ENCODE results near the gene STK25.
A peak's percentile ranks its signal among the peaks of the same experiment; 100 is the strongest.

The STK25 gene

DNA sequence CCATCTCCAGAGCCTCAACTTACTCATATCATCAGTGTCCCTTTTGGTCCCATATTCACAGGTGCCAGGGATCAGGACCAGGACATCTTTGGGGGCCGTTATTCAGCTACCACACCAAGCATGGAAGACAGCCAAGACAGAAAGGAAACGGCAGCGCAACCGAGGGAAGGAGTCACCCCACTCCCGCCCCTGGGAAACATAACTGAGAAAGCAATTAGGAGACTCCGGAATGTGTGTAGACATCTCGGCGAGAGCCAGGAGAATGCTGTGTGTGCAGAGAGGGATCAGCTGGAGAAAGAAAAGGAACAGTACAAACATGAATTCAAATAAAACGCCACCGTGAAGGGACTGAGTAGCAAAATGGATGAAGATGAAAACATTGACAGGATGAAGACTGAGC is 36.7 kb upstream of the STK25 start:
- H3K27ac Mint-ChIP-seq = no peak overlapping the region
- no peak for ATAC-seq
- H3K4me1 Mint-ChIP-seq = peaks cover 8% of the 10 kb centered on the region
- H3K36me3 Mint-ChIP-seq = no peaks in the 10 kb centered on the region
- peaks cover 17% of the 10 kb centered on the region for H3K27me3 Mint-ChIP-seq
- no peaks in the 10 kb centered on the region for H3K9me3 Mint-ChIP-seq
- H3K4me3 Mint-ChIP-seq = no peak overlapping the region

DNA sequence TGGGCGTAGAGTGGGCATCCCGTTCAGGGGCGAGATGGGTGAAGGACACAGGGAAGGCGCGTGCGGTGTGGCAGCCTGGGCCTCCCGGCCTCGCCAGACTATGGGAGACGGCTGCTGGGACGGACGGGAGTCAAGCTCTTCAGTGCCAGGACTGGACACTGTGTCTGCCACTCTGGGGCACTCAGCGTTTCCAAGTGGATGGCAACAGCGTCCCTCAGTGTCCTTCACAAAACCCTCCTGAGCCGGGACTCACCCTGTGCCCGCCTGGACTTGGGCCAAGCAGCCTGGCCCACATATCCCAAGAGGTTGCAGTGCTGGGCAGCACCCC is 33.9 kb upstream of the STK25 start:
- Mint-ChIP-seq H3K9me3 (no peaks in the 10 kb centered on the region), H3K27me3 (peaks cover 32% of the 10 kb centered on the region), H3K27ac (no peak overlapping the region), H3K4me3 (no peak overlapping the region), H3K4me1 (peaks cover 8% of the 10 kb centered on the region), H3K36me3 (no peaks in the 10 kb centered on the region)
- no peak for ATAC-seq

DNA sequence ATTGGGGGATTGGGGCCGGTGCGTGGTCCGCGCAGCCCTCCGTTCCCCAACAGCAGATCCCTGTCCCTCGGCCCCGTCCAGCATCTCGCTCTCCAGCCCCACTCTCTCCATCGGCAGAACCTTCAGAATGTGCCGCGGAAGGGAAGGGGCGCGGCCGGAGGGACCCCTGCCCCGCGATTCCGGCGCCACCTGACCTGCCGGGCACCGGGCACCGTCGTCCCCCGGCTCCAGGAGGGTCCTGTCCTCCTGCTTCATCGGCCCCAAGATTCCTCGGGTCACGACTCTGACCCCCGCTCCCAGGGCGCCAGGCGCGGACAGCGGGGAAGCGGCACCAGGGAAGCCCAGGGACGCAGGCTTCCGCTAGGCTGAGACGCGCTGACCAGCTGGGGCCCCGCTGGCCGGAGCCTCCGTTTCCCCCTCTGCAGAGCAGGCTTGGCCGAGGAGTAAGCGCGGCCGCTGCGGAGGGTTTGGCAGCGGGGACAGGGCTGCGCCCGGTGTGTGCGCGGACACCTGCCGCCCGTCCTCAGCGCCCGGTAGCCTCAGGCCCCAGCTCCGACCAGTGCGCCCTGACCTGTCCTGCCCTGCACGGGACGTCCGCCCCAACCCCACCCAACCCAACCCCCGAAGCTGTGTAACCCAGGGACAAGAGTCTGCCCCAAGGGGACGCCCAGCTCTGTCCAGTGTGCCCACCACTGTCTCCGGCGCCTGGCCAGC is 33.3 kb upstream of the STK25 start:
- Mint-ChIP-seq H3K4me3 (no peak overlapping the region), H3K36me3 (no peaks in the 10 kb centered on the region), H3K27ac (no peak overlapping the region), H3K4me1 (peaks cover 8% of the 10 kb centered on the region), H3K27me3 (peaks cover 32% of the 10 kb centered on the region), H3K9me3 (no peaks in the 10 kb centered on the region)
- ATAC-seq = no peak

DNA sequence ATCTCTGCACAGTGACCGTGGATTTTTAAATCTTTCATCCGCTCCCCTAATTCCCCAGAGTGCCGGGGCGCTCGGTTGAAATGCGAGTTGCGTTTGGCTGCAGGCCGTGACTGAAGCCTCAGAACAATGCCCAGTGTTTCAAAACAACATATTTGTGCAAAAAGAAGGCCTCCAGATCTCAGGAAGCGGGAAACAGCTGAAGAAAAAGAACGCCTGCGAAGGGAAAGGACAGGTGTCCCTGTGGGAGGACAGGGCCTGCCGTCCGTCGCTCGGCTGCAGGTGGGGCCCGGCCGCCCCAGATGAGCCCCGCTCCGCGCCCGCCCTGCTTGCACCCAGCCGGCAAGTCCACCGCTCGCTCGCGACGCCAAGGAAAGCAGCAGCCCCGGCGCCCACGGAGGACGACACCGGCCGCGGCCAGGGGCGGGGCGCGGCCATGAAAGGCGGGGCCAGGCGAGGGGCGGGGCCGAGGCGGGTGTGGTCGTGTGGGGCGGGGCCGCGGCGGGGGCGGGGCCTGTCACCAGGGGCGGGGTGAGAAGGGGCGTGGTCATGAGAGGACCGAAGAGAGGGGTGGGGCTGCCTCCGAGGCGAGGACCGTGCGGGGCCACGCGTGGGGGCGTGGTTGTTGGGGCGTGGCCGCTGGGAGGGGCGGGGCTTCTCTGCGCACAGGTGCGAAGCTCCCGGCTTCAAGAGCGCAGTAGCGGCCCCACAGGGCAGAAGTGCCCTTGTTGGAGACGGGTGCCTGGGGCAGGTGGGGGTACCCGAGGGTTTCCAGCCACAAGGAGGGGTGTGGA is 32.6 kb upstream of the STK25 start:
- Mint-ChIP-seq H3K27me3 (peaks cover 32% of the 10 kb centered on the region), H3K4me3 (peak overlapping the region; percentile 70), H3K9me3 (no peaks in the 10 kb centered on the region), H3K27ac (no peak overlapping the region), H3K4me1 (peaks cover 8% of the 10 kb centered on the region), H3K36me3 (no peaks in the 10 kb centered on the region)
- peak; percentile 72 for ATAC-seq

DNA sequence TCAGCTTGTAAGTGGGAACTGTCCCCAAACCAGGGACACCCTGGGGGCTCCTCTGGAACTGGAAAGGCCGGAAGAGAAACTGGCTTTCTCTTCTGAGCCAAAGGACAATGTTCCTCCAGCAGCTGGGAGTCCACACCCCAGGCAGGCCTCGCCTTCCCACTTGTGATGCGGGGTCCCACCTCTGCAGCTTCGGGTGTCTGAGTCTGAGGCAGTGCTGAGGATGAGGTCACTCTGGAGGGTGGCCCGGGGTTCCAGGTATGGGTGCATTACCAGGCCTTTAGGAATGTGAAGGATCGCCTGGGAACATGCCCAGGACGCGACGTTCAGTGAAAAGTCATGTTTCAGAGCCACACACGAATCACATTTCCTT is 32.0 kb upstream of the STK25 start:
- no peaks in the 10 kb centered on the region for H3K36me3 Mint-ChIP-seq
- H3K4me1 Mint-ChIP-seq = peaks cover 8% of the 10 kb centered on the region
- H3K27me3 Mint-ChIP-seq = peaks cover 32% of the 10 kb centered on the region
- ATAC-seq = no peak
- H3K4me3 Mint-ChIP-seq = peak overlapping the region; percentile 70
- H3K9me3 Mint-ChIP-seq = no peaks in the 10 kb centered on the region
- H3K27ac Mint-ChIP-seq = no peak overlapping the region

DNA sequence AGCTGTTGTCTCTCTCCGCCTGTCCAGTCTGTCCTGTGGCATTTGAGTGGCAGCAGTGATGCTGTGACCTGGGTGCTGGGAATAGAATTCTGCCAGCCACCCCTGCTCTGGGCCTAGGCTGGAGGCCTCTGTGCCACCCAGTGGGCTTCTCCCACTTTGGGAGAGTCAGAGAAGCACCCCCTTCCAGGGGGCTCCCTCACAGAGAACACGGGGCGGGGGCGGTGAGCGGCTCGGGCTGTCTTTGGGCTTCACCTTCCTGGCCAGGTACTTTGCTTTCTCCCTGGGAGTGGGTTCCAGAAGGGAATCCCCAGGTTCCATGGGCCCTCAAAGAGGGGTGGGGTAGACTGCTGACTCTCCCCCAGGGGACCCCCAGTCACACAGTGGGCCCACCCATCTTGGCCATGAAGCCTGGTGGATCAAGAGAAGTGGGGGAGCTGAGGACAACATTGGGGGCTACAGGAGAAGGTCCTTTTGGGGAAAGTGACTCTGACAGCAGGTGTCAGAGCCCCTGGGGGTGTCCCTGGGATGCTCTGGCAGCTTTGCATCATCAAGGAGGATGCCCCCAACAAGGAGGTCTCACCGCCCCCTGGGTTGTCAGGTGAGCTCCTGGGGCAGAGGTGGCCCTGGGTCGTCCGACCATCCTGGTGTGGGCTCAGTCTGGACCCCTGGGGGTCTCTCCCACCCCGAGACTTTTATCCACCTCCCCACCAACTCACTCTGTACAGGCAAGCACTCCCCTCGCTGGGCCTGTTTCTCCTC is 31.4 kb upstream of the STK25 start:
- Mint-ChIP-seq H3K4me1 (peaks cover 8% of the 10 kb centered on the region), H3K27me3 (peaks cover 38% of the 10 kb centered on the region), H3K9me3 (no peaks in the 10 kb centered on the region), H3K4me3 (no peak overlapping the region), H3K27ac (no peak overlapping the region), H3K36me3 (no peaks in the 10 kb centered on the region)
- ATAC-seq = no peak

DNA sequence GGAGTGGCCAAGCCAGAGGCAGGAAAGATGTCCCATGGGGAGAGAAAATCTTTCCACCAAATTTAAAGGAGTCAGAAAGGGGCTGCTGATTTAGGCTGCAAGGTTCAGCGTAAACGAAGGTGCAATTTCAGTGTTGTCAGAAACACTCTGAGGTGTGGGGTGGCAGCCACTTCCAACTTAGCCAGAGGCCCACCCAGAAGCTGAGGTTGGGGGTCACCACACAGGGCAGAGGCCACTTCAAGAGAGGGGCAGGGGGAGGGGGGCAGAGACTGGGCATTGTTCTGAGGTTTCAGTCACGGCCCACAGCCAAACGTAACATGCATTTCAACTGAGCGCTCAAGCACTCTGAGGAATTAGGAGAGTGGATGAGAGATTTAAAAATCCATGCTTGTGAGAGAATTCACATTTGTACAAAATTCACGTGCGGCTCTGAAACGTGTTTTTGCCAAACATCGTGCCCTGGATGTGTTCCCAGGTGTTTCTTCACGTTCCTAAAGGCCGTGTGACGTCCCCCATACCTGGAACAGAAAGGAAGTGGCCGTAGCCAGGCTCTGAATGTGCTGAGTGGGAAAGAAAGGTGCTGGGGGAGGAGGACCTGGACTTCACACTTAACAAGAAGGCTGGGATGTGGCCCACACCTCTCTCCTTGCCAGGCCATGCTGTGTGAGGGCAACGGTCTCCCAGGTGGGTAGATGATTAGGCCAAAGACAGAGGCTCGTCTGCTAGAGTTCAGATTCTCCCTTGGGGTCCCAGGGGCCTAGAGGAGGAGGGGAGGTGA is 30.6 kb upstream of the STK25 start:
- Mint-ChIP-seq H3K4me1 (peaks cover 8% of the 10 kb centered on the region), H3K4me3 (no peak overlapping the region), H3K27me3 (peaks cover 46% of the 10 kb centered on the region), H3K9me3 (no peaks in the 10 kb centered on the region), H3K27ac (no peak overlapping the region), H3K36me3 (no peaks in the 10 kb centered on the region)
- no peak for ATAC-seq

DNA sequence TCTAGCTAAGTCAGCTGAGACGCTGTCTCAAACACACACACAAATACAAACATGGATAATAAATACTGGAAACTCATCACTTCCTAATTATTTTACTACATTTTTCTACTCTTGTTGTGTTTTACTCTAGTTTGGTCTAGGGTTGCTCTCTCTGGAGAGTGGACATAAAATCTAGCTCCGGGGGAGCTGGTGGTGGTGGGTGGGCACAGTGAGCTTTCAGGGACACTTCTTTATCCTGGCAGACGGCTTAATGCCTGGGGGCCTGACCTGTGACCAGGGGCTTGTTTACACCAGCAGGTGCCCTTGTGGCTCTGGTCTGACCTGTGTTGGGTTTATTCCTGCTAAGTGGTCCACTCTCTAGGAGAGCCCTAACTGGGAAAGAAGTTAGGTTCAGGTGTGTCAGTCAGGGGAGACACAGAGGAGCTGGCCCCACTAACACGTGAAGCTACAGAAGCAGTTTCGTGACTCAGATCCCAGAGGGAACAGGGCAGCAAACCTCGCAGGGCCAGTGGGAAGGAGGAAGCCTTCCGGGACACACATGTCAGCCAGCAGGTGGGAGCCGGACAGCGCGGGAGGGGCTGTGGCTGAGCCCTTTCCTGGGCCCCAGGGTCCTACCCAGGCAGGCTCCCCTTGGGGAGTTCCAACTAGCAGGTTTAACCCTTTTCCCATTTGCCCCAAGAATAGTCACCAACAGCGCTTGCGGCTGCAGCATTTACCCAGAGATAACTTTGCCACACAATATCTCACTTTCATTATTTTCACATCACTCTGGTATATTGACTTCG is 27.7 kb upstream of the STK25 start:
- Mint-ChIP-seq H3K4me3 (no peak overlapping the region), H3K27ac (no peak overlapping the region), H3K27me3 (peaks cover 49% of the 10 kb centered on the region), H3K9me3 (no peaks in the 10 kb centered on the region), H3K4me1 (peaks cover 8% of the 10 kb centered on the region), H3K36me3 (no peaks in the 10 kb centered on the region)
- ATAC-seq = no peak

DNA sequence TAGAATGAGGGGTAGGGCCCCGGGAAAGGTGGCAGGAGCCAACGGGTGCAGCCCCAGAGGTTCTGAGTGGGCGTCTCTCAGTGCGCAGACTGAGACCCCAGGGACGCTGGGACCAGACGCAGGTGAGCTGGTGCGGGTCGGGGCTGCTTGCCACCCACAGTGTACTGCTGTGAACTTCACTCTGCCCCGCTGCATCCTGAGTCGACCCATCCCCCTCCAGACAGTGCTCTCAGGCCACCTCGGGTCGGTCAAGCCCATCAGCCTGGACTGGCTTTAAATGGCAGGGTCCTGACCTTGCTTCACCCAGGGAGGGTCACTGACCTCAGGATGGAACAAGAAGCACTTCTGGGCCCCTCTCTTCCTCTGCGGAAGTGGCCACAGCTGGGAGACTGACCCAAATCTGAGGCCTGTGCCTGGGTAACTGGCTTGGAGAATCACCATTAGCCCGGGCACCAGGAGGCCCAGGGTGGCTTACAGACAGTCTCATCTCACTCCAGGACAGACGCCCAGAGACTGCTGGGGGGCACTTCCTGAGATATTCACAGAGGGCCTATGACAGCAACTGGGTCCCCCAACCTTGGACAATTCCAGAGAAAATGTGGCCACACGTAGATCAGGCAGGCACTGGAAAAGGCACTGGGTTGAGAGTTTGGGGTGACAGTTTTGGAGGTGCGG is 26.5 kb upstream of the STK25 start:
- ATAC-seq = no peak
- Mint-ChIP-seq H3K27ac (no peak overlapping the region), H3K4me1 (no peaks in the 10 kb centered on the region), H3K9me3 (no peaks in the 10 kb centered on the region), H3K4me3 (no peak overlapping the region), H3K36me3 (no peaks in the 10 kb centered on the region), H3K27me3 (peaks cover 38% of the 10 kb centered on the region)

DNA sequence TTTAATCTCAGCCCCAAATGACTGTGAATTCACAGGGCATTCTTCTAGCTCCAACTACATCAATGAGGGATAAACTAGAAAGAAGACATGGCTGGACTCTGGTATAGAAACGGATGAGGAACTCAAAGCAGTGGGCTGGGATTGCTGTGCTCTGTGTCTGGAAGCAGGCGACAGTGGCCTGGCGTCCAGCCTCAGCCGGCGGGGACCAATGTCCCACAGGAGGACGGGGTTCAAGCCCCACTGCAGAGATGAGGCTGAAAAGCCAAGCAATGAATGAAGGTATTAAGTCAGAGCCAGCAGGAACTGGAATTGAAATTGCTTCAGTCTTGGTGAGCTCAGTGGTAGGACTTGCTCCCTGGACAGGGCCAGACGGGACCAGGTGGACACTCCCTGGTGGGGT is 25.9 kb upstream of the STK25 start:
- no peak for ATAC-seq
- Mint-ChIP-seq H3K4me1 (no peaks in the 10 kb centered on the region), H3K27ac (no peak overlapping the region), H3K36me3 (no peaks in the 10 kb centered on the region), H3K4me3 (no peak overlapping the region), H3K9me3 (no peaks in the 10 kb centered on the region), H3K27me3 (peaks cover 37% of the 10 kb centered on the region)

DNA sequence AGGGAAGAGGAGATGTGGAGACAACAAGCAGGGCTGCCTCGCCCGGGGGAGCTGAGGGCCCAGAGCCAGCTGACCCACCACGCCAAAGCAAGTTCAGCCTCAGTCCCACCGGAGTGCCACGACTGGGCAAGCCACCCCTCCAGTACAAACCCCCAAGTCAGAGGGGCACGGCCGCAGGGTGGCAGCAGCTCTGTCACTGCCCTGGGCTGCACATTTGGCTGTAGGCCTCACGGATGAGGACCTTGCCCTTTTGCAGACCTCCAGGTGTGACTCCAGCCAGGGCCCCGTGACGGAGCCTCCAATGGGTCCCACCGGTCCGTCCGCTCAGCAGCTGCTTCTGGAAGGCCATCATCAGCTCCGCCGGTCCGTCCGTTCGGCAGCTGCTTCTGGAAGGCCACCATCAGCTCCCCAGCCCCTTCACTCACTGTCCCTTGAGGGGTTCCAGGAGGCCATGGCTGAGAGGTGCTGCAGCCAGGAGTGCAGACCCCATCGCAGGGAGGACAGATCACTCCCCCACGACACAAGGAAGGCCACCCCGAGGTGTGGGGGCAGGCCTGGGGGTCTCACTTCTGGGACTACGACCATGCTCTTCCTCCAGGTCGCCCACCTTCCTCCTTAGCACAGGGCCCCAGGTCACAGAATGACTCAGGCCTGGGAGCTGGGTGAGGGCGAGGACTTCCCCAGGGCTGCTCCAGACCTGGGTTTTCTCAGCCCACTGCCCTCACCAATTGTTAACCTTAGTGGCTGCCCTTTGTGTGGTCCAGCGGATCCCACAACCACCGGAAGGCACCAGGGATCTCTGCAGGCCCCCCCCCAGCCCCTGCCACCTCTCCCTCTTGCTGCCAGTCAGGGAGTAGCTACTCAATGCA is 24.6 kb upstream of the STK25 start:
- Mint-ChIP-seq H3K27ac (no peak overlapping the region), H3K4me1 (no peaks in the 10 kb centered on the region), H3K9me3 (no peaks in the 10 kb centered on the region), H3K4me3 (no peak overlapping the region), H3K36me3 (no peaks in the 10 kb centered on the region), H3K27me3 (peaks cover 25% of the 10 kb centered on the region)
- ATAC-seq = peak; percentile 56

DNA sequence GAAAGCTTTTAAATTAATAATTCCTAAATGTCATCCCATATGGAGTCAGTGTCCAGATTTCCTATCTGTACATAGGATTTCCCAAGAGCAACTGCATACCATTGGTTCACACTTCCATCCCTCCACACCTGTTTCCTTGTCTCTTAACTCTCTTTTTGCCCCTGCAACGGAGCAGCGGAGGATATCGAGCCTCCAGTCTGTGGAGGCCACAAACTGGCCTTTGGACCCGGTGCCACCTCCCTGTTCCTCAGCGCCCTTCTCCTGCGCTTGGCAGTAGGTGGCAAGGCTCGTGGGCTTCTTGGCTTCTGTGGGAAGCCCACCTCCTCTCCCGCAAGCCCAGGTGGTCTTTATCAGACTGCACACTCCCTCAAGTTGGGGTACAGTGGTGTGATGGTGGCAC is 23.8 kb upstream of the STK25 start:
- H3K9me3 Mint-ChIP-seq = no peaks in the 10 kb centered on the region

DNA sequence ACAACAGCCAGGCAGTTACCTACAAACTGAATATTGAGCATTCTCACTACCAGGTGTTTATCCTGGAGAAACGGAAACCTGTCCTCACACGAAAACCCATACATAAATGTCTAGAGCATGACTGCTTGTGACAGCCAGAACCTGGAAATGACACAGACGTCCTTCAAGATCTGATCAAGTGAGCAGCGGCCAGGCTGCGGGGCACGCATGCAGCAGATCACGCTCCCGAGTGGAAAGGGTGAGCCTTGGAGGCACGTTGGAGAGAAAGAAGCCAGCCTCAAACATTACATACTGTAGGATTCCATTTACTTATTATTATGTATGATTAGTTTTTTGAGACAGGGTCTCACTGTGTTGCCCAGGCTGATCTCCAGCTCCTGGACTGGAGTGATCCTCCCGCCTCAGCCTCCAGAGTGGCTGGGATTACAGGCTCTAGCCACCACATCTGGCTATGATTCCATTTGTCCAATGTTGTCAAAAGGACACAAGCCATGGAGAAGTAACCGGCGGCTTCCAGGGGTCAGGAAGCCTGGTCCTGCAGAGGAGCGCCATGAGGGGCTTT is 22.9 kb upstream of the STK25 start:
- peaks cover 25% of the 10 kb centered on the region for H3K27me3 Mint-ChIP-seq
- no peaks in the 10 kb centered on the region for H3K4me1 Mint-ChIP-seq
- no peaks in the 10 kb centered on the region for H3K36me3 Mint-ChIP-seq
- no peak overlapping the region for H3K27ac Mint-ChIP-seq
- ATAC-seq = no peak
- H3K9me3 Mint-ChIP-seq = peaks cover 3% of the 10 kb centered on the region
- no peak overlapping the region for H3K4me3 Mint-ChIP-seq

More for the DNA sequence above, 23.8 kb upstream of the STK25 start:
- Mint-ChIP-seq H3K36me3 (no peaks in the 10 kb centered on the region), H3K4me1 (no peaks in the 10 kb centered on the region), H3K4me3 (no peak overlapping the region), H3K27ac (no peak overlapping the region), H3K27me3 (peaks cover 25% of the 10 kb centered on the region)
- ATAC-seq = no peak

Data from stimulated activated memory B cell treated with anti-CD40 and anti-IgM and Interleukin-4, amounts not matched to agents 10 μg/mL and 1 μg/mL and 100 μg/mL, for 72 hours (primary cell).